PC-9 (cell line): ENCODE measurements around the gene RTP3.

Experiments used
- EZH2 ChIP-seq: fragments of 200-600 bp; sonication (generic); IDR thresholded peaks from 2 replicates; pipeline ENCODE4 v1.8.0; 2017; ENCODE audit warnings: antibody characterized with exemption, low read depth
- TF ChIP-seq, protein P1 (sequence below): fragments of 200-600 bp; sonication (generic); conservative IDR thresholded peaks from 2 replicates; pipeline ENCODE4 v1.6.1; 2017; ENCODE audit warnings: mixed run types, antibody characterized with exemption, mild to moderate bottlenecking, moderate library complexity

DNA sequence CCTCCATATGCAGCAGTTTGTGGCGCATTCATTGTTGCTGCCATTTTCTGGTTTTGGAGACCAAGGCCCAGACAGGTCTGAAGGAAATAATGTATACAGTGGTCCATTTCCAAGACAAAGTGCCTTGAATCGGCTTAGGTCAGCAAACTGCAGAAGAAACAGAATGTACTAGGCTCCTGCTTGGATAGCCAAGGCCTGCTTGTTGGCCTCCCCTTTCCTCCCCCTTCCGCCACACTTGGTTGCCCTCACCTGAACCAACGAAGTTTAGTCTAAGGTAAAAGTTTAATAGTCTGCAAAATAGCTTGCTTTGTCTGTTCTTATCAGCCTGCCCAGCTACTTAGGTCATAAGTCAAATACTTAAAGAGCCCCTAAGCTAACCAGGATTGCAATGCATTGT lies 12.0 kb upstream of the RTP3 start:
- TF ChIP-seq EZH2: no peak
- TF ChIP-seq, protein P1, sequence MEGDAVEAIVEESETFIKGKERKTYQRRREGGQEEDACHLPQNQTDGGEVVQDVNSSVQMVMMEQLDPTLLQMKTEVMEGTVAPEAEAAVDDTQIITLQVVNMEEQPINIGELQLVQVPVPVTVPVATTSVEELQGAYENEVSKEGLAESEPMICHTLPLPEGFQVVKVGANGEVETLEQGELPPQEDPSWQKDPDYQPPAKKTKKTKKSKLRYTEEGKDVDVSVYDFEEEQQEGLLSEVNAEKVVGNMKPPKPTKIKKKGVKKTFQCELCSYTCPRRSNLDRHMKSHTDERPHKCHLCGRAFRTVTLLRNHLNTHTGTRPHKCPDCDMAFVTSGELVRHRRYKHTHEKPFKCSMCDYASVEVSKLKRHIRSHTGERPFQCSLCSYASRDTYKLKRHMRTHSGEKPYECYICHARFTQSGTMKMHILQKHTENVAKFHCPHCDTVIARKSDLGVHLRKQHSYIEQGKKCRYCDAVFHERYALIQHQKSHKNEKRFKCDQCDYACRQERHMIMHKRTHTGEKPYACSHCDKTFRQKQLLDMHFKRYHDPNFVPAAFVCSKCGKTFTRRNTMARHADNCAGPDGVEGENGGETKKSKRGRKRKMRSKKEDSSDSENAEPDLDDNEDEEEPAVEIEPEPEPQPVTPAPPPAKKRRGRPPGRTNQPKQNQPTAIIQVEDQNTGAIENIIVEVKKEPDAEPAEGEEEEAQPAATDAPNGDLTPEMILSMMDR: no peak
